ENCODE results near the gene EZH1.

EZH1 gene

GRCh38 chr17:42720996-42721583 lies 23.8 kb downstream of the EZH1 start:
- Histone ChIP-seq H3K27me3 (ENCODE audit: control insufficient read depth in 5 of 5, insufficient read depth in 4 of 5, low read length in 5 of 5) (no peaks in the 10 kb centered on the region), H3K9ac (ENCODE audit: low read length in 5 of 5) (no peak overlapping the region), H3K9me3 (ENCODE audit: control insufficient read depth in 5 of 5, low read length in 5 of 5) (no peaks in the 10 kb centered on the region), H3K36me3 (ENCODE audit: control insufficient read depth in 5 of 5, insufficient read depth in 5 of 5, low read length in 5 of 5) (peaks cover 50 to 88% (median 76%) of the 10 kb centered on the region in 5 donors), H3K4me3 (ENCODE audit: low read depth in 1 of 5, low read length in 5 of 5) (no peak overlapping the region), H3K4me1 (ENCODE audit: control insufficient read depth in 5 of 5, insufficient read depth in 5 of 5, low read length in 5 of 5) (peaks cover 0 to 2% (median 0%) of the 10 kb centered on the region in 5 donors), H3K27ac (ENCODE audit: low read depth, low read length) (no peak overlapping the region)

DNA sequence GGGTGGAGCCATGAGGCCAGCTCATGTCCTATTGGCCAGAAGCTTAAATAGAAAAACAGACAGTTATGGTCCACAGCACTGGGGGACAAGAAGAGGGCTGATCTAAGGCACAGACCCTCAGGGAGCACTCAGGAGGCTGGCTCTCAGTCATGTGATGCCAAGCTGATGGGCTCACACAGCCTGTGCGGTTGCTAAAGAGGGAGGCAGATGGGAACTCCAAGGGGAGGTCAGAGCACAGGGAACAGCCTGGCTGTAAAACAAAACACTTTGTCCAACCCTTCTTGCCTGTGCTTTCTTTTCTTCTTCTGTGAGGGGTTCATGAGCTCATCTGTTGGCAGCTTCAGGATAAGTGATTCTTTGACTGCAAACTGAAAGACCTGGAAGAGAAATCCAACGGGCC lies 35.3 kb downstream of the EZH1 start:
- Histone ChIP-seq H3K27ac (ENCODE audit: low read depth, low read length) (no peak overlapping the region), H3K9ac (ENCODE audit: low read length in 5 of 5) (no peak overlapping the region), H3K27me3 (ENCODE audit: control insufficient read depth in 5 of 5, insufficient read depth in 4 of 5, low read length in 5 of 5) (no peaks in the 10 kb centered on the region), H3K9me3 (ENCODE audit: control insufficient read depth in 5 of 5, low read length in 5 of 5) (no peaks in the 10 kb centered on the region), H3K4me3 (ENCODE audit: low read depth in 1 of 5, low read length in 5 of 5) (no peak overlapping the region), H3K36me3 (ENCODE audit: control insufficient read depth in 5 of 5, insufficient read depth in 5 of 5, low read length in 5 of 5) (peaks cover 19 to 98% (median 93%) of the 10 kb centered on the region in 5 donors), H3K4me1 (ENCODE audit: control insufficient read depth in 5 of 5, insufficient read depth in 5 of 5, low read length in 5 of 5) (no peaks in the 10 kb centered on the region)

DNA sequence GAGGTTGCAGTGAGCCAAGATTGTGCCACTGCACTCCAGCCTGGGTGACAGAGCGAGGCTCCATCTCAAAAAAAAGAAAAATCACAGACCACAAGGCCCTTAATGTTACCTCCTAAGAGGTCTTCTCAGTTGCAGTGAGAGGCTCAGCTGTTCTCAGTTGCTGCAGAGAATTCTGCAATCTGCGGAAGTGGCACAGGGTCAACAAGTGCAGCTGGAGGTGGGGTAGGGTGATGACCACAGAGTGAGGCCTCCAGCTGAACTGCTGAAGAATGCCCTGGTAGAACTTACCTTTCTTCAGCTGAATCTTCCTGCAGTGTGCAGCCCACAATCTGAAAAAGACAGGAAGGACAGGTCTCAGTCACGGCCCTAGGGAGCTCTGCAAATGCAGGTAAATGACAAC lies 36.3 kb downstream of the EZH1 start:
- Histone ChIP-seq H3K27me3 (ENCODE audit: control insufficient read depth in 5 of 5, insufficient read depth in 4 of 5, low read length in 5 of 5) (no peaks in the 10 kb centered on the region), H3K27ac (ENCODE audit: low read depth, low read length) (no peak overlapping the region), H3K4me1 (ENCODE audit: control insufficient read depth in 5 of 5, insufficient read depth in 5 of 5, low read length in 5 of 5) (no peaks in the 10 kb centered on the region), H3K4me3 (ENCODE audit: low read depth in 1 of 5, low read length in 5 of 5) (no peak overlapping the region), H3K9me3 (ENCODE audit: control insufficient read depth in 5 of 5, low read length in 5 of 5) (no peaks in the 10 kb centered on the region), H3K36me3 (ENCODE audit: control insufficient read depth in 5 of 5, insufficient read depth in 5 of 5, low read length in 5 of 5) (peaks cover 15 to 98% (median 93%) of the 10 kb centered on the region in 5 donors), H3K9ac (ENCODE audit: low read length in 5 of 5) (no peak overlapping the region)

DNA sequence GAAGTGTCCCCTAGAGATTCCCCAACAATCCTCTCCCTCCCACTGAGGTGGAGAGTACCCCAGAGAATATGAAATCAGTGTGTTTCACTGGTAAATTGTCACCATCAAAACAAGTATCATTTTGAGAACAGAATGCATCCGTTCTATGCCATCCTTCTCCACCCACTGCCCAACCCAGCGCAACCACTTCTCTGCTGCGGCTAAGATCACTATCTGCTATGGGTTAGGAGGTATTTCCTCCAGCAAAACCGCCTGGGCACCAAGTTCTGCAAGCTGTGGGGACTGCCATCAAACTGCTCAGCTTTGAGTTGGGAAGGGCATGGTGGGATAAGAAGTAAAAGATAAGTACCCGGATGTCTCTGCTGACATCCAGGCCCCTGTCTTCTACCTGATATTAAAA lies 38.1 kb downstream of the EZH1 start:
- Histone ChIP-seq H3K36me3 (ENCODE audit: control insufficient read depth in 5 of 5, insufficient read depth in 5 of 5, low read length in 5 of 5) (peaks cover 16 to 100% (median 95%) of the 10 kb centered on the region in 5 donors), H3K9ac (ENCODE audit: low read length in 5 of 5) (no peak overlapping the region), H3K4me3 (ENCODE audit: low read depth in 1 of 5, low read length in 5 of 5) (no peak overlapping the region), H3K4me1 (ENCODE audit: control insufficient read depth in 5 of 5, insufficient read depth in 5 of 5, low read length in 5 of 5) (no peaks in the 10 kb centered on the region), H3K27ac (ENCODE audit: low read depth, low read length) (no peak overlapping the region), H3K9me3 (ENCODE audit: control insufficient read depth in 5 of 5, low read length in 5 of 5) (no peaks in the 10 kb centered on the region), H3K27me3 (ENCODE audit: control insufficient read depth in 5 of 5, insufficient read depth in 4 of 5, low read length in 5 of 5) (no peaks in the 10 kb centered on the region)

- Histone ChIP-seq H3K9ac (ENCODE audit: low read length in 5 of 5) (no peak overlapping the region), H3K27ac (ENCODE audit: low read depth, low read length) (no peak overlapping the region), H3K4me1 (ENCODE audit: control insufficient read depth in 5 of 5, insufficient read depth in 5 of 5, low read length in 5 of 5) (no peaks in the 10 kb centered on the region), H3K36me3 (ENCODE audit: control insufficient read depth in 5 of 5, insufficient read depth in 5 of 5, low read length in 5 of 5) (peaks cover 12 to 100% (median 95%) of the 10 kb centered on the region in 5 donors), H3K27me3 (ENCODE audit: control insufficient read depth in 5 of 5, insufficient read depth in 4 of 5, low read length in 5 of 5) (no peaks in the 10 kb centered on the region), H3K4me3 (ENCODE audit: low read depth in 1 of 5, low read length in 5 of 5) (no peak overlapping the region), H3K9me3 (ENCODE audit: control insufficient read depth in 5 of 5, low read length in 5 of 5) (no peaks in the 10 kb centered on the region)
These were observed 39.9 kb downstream of the EZH1 start for GRCh38 chr17:42704837-42705494.

- H3K9ac ChIP-seq (ENCODE audit: low read length in 5 of 5): no peak overlapping the region
- H3K27ac ChIP-seq (ENCODE audit: low read depth, low read length): no peak overlapping the region
- peaks cover 11 to 99% (median 94%) of the 10 kb centered on the region in 5 donors for H3K36me3 ChIP-seq (ENCODE audit: control insufficient read depth in 5 of 5, insufficient read depth in 5 of 5, low read length in 5 of 5)
- H3K4me1 ChIP-seq (ENCODE audit: control insufficient read depth in 5 of 5, insufficient read depth in 5 of 5, low read length in 5 of 5): no peaks in the 10 kb centered on the region
- H3K27me3 ChIP-seq (ENCODE audit: control insufficient read depth in 5 of 5, insufficient read depth in 4 of 5, low read length in 5 of 5): no peaks in the 10 kb centered on the region
- H3K4me3 ChIP-seq (ENCODE audit: low read depth in 1 of 5, low read length in 5 of 5): no peak overlapping the region
- no peaks in the 10 kb centered on the region for H3K9me3 ChIP-seq (ENCODE audit: control insufficient read depth in 5 of 5, low read length in 5 of 5)
These were observed 40.4 kb downstream of the EZH1 start for GRCh38 chr17:42704490-42704836.

DNA sequence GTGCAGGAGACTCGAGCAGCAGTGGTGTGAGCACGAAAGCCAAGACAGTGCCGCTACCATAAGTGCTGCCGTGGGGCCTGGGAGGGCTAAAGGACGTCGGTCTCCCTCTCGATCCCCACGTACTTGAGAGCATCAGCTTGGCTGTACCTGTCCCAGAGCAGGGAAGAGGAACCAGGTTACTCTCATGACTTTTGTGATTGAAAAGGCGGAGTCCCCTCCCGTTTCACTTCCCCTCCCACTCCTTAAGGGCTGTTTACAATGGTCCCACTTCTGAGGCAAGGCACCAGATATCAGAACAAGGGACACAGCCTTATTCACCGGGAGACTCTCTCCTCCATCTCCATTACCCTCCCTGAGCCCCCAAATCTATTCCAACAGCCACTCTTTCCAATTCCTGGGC lies 42.4 kb downstream of the EZH1 start:
- Histone ChIP-seq H3K4me1 (ENCODE audit: control insufficient read depth in 5 of 5, insufficient read depth in 5 of 5, low read length in 5 of 5) (peaks cover 0 to 3% (median 0%) of the 10 kb centered on the region in 5 donors), H3K9me3 (ENCODE audit: control insufficient read depth in 5 of 5, low read length in 5 of 5) (no peaks in the 10 kb centered on the region), H3K9ac (ENCODE audit: low read length in 5 of 5) (no peak overlapping the region), H3K27me3 (ENCODE audit: control insufficient read depth in 5 of 5, insufficient read depth in 4 of 5, low read length in 5 of 5) (no peaks in the 10 kb centered on the region), H3K36me3 (ENCODE audit: control insufficient read depth in 5 of 5, insufficient read depth in 5 of 5, low read length in 5 of 5) (peaks cover 11 to 95% (median 80%) of the 10 kb centered on the region in 5 donors), H3K27ac (ENCODE audit: low read depth, low read length) (no peak overlapping the region), H3K4me3 (ENCODE audit: low read depth in 1 of 5, low read length in 5 of 5) (no peak overlapping the region)

DNA sequence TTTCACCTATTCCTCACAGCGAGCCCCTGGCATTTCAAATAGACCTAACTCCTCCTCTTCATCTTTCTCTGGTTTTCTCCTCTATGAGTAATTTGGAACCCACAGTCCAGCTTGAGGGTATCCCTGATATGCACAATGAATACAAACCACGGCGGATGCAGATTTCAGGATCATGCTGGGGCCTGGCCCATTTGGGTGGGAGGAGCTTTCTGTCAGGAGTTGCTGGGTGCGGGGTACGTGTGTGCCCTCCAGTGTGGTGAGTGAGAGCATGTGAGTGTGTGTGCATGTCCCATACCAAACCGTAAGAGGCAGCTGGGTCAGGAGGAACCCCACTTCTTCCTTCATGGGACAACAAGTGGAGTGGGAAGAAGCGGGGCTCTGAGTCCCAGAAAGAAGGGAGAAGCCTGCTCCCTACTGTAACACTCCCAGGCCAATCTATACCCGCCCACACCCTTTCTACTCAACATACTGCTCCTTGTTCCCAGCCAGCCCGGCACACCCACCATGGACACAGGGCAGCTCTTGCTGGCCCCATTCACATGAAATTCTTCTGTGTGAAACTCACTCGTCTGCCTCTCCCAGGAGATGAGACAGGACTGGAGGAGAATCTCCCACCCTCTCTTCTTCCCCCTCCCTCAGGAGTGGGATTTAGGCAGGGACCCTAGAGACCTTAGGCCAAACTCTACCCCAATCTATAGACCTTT lies 44.1 kb downstream of the EZH1 start:
- Histone ChIP-seq H3K36me3 (ENCODE audit: control insufficient read depth in 5 of 5, insufficient read depth in 5 of 5, low read length in 5 of 5) (peaks cover 8 to 91% (median 72%) of the 10 kb centered on the region in 5 donors), H3K4me1 (ENCODE audit: control insufficient read depth in 5 of 5, insufficient read depth in 5 of 5, low read length in 5 of 5) (peaks cover 0 to 3% (median 0%) of the 10 kb centered on the region in 5 donors), H3K27me3 (ENCODE audit: control insufficient read depth in 5 of 5, insufficient read depth in 4 of 5, low read length in 5 of 5) (no peaks in the 10 kb centered on the region), H3K4me3 (ENCODE audit: low read depth in 1 of 5, low read length in 5 of 5) (no peak overlapping the region), H3K9me3 (ENCODE audit: control insufficient read depth in 5 of 5, low read length in 5 of 5) (no peaks in the 10 kb centered on the region), H3K27ac (ENCODE audit: low read depth, low read length) (no peak overlapping the region), H3K9ac (ENCODE audit: low read length in 5 of 5) (no peak overlapping the region)

DNA sequence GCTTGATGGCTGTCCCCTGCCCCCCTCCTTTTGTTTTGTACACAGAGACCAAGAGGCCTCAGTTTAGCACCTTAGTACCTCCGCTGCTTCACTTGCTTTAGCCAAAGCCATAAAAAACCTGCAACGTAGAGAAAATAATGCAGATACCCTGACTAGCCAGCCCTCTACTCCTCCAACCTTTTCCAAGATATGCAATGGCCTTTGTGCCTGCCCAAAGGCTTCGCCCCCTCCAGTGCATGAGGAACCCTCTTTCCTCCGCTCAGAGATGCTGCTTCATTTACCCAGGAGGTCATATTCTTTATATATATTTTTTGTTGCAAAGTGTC lies 45.5 kb downstream of the EZH1 start:
- no peak overlapping the region for H3K4me3 ChIP-seq (ENCODE audit: low read depth in 1 of 5, low read length in 5 of 5)
- H3K36me3 ChIP-seq (ENCODE audit: control insufficient read depth in 5 of 5, insufficient read depth in 5 of 5, low read length in 5 of 5): peaks cover 4 to 90% (median 72%) of the 10 kb centered on the region in 5 donors
- no peak overlapping the region for H3K27ac ChIP-seq (ENCODE audit: low read depth, low read length)

GRCh38 chr17:42698736-42699414 lies 46.0 kb downstream of the EZH1 start:
- Histone ChIP-seq H3K36me3 (ENCODE audit: control insufficient read depth in 5 of 5, insufficient read depth in 5 of 5, low read length in 5 of 5) (peaks cover 4 to 86% (median 68%) of the 10 kb centered on the region in 5 donors), H3K9me3 (ENCODE audit: control insufficient read depth in 5 of 5, low read length in 5 of 5) (no peaks in the 10 kb centered on the region), H3K4me1 (ENCODE audit: control insufficient read depth in 5 of 5, insufficient read depth in 5 of 5, low read length in 5 of 5) (peaks cover 0 to 3% (median 0%) of the 10 kb centered on the region in 5 donors), H3K27me3 (ENCODE audit: control insufficient read depth in 5 of 5, insufficient read depth in 4 of 5, low read length in 5 of 5) (no peaks in the 10 kb centered on the region), H3K9ac (ENCODE audit: low read length in 5 of 5) (no peak overlapping the region), H3K4me3 (ENCODE audit: low read depth in 1 of 5, low read length in 5 of 5) (no peak overlapping the region), H3K27ac (ENCODE audit: low read depth, low read length) (no peak overlapping the region)

More for the DNA sequence above, 45.5 kb downstream of the EZH1 start:
- no peaks in the 10 kb centered on the region for H3K27me3 ChIP-seq (ENCODE audit: control insufficient read depth in 5 of 5, insufficient read depth in 4 of 5, low read length in 5 of 5)
- H3K4me1 ChIP-seq (ENCODE audit: control insufficient read depth in 5 of 5, insufficient read depth in 5 of 5, low read length in 5 of 5): peaks cover 0 to 3% (median 0%) of the 10 kb centered on the region in 5 donors
- H3K9me3 ChIP-seq (ENCODE audit: control insufficient read depth in 5 of 5, low read length in 5 of 5): no peaks in the 10 kb centered on the region
- no peak overlapping the region for H3K9ac ChIP-seq (ENCODE audit: low read length in 5 of 5)

Measured in subcutaneous abdominal adipose tissue (tissue), 5 donors.